SU-DHL-6 (cell line): Measurements from ENCODE around the gene DEDD2.
"Not testable (repeated sequence)": the region's sequence is repeated elsewhere in the genome, so short reads cannot be mapped to it uniquely, and the experiment has no call there.

Source experiments
- H2AFZ ChIP-seq: fragments of 200-600 bp; sonication (generic); 2 replicates; pipeline ENCODE4 v1.6.1; 2014; ENCODE audit warnings: low read depth, mild to moderate bottlenecking, moderate library complexity, mixed read lengths, antibody characterized with exemption, low read length; ENCODE audit not compliant: severe bottlenecking
- H3F3A ChIP-seq: fragments of 200-600 bp; shearing (Covaris generic); 2 replicates; pipeline ENCODE4 v1.6.0; 2016; ENCODE audit warnings: antibody characterized with exemption, mild to moderate bottlenecking; ENCODE audit not compliant: insufficient read depth
- H3K27ac ChIP-seq: fragments of 200-600 bp; sonication (generic); 2 replicates; pipeline ENCODE4 v1.5.1; 2016; ENCODE audit warnings: low read depth, mild to moderate bottlenecking, low read length, moderate library complexity, mixed read lengths
- H3K27me3 ChIP-seq: fragments of 200-600 bp; sonication (generic), shearing (Covaris generic); 2 replicates; pipeline ENCODE4 v1.6.0; 2014; ENCODE audit warnings: mild to moderate bottlenecking, low read length
- H3K36me3 ChIP-seq: fragments of 200-600 bp; sonication (generic); 2 replicates; pipeline ENCODE4 v1.6.1; 2014; ENCODE audit warnings: mild to moderate bottlenecking, low read length, mixed read lengths
- H3K4me2 ChIP-seq: fragments of 300-600, 200-600 bp; shearing (Covaris generic), sonication (generic); 2 replicates; pipeline ENCODE4 v1.6.0; 2014; ENCODE audit warnings: low read length, low read depth, mild to moderate bottlenecking; ENCODE audit not compliant: poor library complexity, severe bottlenecking
- H3K4me3 ChIP-seq: fragments of 200-600 bp; sonication (generic); 2 replicates; pipeline ENCODE4 v1.5.1; 2014; ENCODE audit warnings: antibody characterized with exemption, low read length, mild to moderate bottlenecking, mixed read lengths; ENCODE audit not compliant: insufficient read depth, poor library complexity, severe bottlenecking
- H3K79me2 ChIP-seq: fragments of 200-600 bp; sonication (generic); 2 replicates; pipeline ENCODE4 v1.6.1; 2014; ENCODE audit warnings: mild to moderate bottlenecking, low read length, moderate library complexity; ENCODE audit not compliant: insufficient read depth
- H3K9ac ChIP-seq: fragments of 200-600 bp; sonication (generic); 2 replicates; pipeline ENCODE4 v1.7.0; 2014; ENCODE audit warnings: mild to moderate bottlenecking, low read length
- H3K9me2 ChIP-seq: fragments of 200-600 bp; sonication (generic); replicated peaks from 2 replicates; pipeline ENCODE4 v1.6.1; 2014; ENCODE audit warnings: low read length; ENCODE audit not compliant: insufficient read depth
- H3K9me3 ChIP-seq: fragments of 200-600 bp; sonication (generic); 2 replicates; pipeline ENCODE4 v1.6.1; 2014; ENCODE audit warnings: low read length, mixed read lengths; ENCODE audit not compliant: insufficient read depth
- H4K20me1 ChIP-seq: fragments of 200-600 bp; sonication (generic); 2 replicates; pipeline ENCODE4 v1.6.1; 2014; ENCODE audit warnings: low read depth, mild to moderate bottlenecking, antibody characterized with exemption, low read length, moderate library complexity, mixed read lengths
- CTCF ChIP-seq: fragments of 200-600 bp; sonication (generic); IDR thresholded peaks from one replicate; pipeline ENCODE4 v1.5.1; 2017; ENCODE audit warnings: antibody characterized with exemption, mild to moderate bottlenecking, low read length, moderate library complexity; ENCODE audit not compliant: insufficient read depth, poor library complexity, severe bottlenecking
- EZH2phosphoT487 ChIP-seq: fragments of 200-600 bp; sonication (generic), shearing (Covaris generic); conservative IDR thresholded peaks from 2 replicates; pipeline ENCODE4 v1.6.1; 2018; ENCODE audit warnings: mild to moderate bottlenecking, antibody characterized with exemption, low read length, moderate library complexity, mixed read lengths

DEDD2 gene

GRCh38 chr19:42217520-42218437 lies at the start of gene DEDD2:
Gene DEDD2 (minus strand): TSS chr19:42217677. CDS start chr19:42217007, 670 bp downstream.
- Histone ChIP-seq H3K4me2 (peak within 1 kb of the TSS; percentile 68), H2AFZ (peak within 1 kb of the TSS; percentile 66), H3K27me3 (no peaks in the 10 kb centered on the region), H3K4me3 (peak within 1 kb of the TSS; percentile 92), H3K27ac (peak within 1 kb of the TSS; percentile 62), H4K20me1 (no peaks in the 10 kb centered on the region), H3K9me2 (no peaks in the 10 kb centered on the region), H3K79me2 (peaks cover 49% of the 10 kb centered on the region), H3K9me3 (no peaks in the 10 kb centered on the region), H3K36me3 (no peaks in the 10 kb centered on the region), H3K9ac (peak within 1 kb of the TSS; percentile 83), H3F3A (no peaks in the 10 kb centered on the region)
- no peak for TF ChIP-seq CTCF
- no peak for TF ChIP-seq EZH2phosphoT487

- not testable (repeated sequence) for H3K36me3 ChIP-seq, H3K9me3 ChIP-seq, H3K27ac ChIP-seq, H3K9me2 ChIP-seq, H3K27me3 ChIP-seq, H4K20me1 ChIP-seq, H2AFZ ChIP-seq, H3F3A ChIP-seq, H3K4me3 ChIP-seq
- peak overlapping the region; percentile 61; the same call in 1 of the 2 replicates for H3K9ac ChIP-seq
- H3K4me2 ChIP-seq = peak overlapping the region; percentile 90
- H3K79me2 ChIP-seq = peaks cover 11% of the 10 kb centered on the region; the same call in 1 of the 2 replicates
Measured at GRCh38 chr19:42266928-42267603, 49.6 kb upstream of the DEDD2 start.

GRCh38 chr19:42266105-42266504 lies 48.6 kb upstream of the DEDD2 start:
- H3K79me2 ChIP-seq = peaks cover 11% of the 10 kb centered on the region; the same call in 1 of the 2 replicates
- H4K20me1 ChIP-seq, H3K36me3 ChIP-seq, H3K4me2 ChIP-seq, H2AFZ ChIP-seq, H3K4me3 ChIP-seq, H3K27ac ChIP-seq, H3K9me3 ChIP-seq, H3K27me3 ChIP-seq, H3K9ac ChIP-seq, H3F3A ChIP-seq, H3K9me2 ChIP-seq: not testable (repeated sequence)

- Histone ChIP-seq H2AFZ (no peak overlapping the region), H3K27me3 (no peaks in the 10 kb centered on the region), H3K9me3 (no peaks in the 10 kb centered on the region), H3K9me2 (no peaks in the 10 kb centered on the region), H3K9ac (no peak overlapping the region), H4K20me1 (no peaks in the 10 kb centered on the region), H3K36me3 (no peaks in the 10 kb centered on the region), H3K79me2 (no peaks in the 10 kb centered on the region), H3K27ac (no peak overlapping the region), H3K4me2 (no peak overlapping the region), H3K4me3 (no peak overlapping the region), H3F3A (no peaks in the 10 kb centered on the region)
- TF ChIP-seq EZH2phosphoT487 (no peak), CTCF (no peak)
Measured at GRCh38 chr19:42261763-42262162, 44.3 kb upstream of the DEDD2 start.

GRCh38 chr19:42257842-42258241 lies 40.4 kb upstream of the DEDD2 start:
- H3K4me2 ChIP-seq = not testable (repeated sequence)

More at GRCh38 chr19:42257842-42258241, 40.4 kb upstream of the DEDD2 start:
- H3F3A ChIP-seq, H3K4me3 ChIP-seq, H3K79me2 ChIP-seq, H3K36me3 ChIP-seq, H3K9me2 ChIP-seq, H3K9me3 ChIP-seq, H3K9ac ChIP-seq, H3K27ac ChIP-seq, H2AFZ ChIP-seq, H4K20me1 ChIP-seq, H3K27me3 ChIP-seq: not testable (repeated sequence)
